ENCODE measurements around the gene CDC42EP1.
"Not testable (repeated sequence)": the region's sequence is repeated elsewhere in the genome, so short reads cannot be mapped to it uniquely, and the experiment has no call there.

The CDC42EP1 gene

DNA sequence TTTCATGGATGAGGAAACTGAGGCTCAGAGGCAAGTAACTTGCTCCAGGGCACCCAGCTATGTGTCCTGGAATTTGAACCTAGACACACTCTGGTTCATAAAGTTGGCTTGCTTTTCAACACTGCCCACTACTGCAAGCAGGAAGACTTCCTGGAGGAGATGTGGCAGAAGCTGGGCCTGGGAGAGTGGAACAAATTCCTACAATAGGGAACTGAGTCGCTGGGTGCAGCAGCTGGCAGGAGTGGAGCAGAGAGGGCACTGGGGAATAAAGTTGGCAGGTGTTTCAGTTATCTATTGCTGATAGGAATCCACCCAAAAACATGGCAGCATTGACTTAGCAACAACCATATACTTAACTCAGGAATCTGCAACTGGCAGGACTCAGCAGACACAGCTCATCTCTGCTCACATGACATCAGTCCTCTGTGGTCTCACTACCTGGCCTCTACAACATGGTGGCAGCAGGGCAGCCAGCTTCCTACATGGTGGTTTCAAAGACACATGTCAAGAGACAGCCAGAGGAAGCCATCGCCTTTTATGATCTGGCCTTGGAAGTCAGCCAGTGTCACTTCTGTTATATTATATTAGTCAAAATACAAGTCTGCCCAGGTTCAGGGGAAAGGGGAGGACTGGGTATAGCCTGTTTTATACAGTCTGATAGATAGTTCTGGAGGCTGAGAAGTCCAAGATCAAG, 30.5 kb upstream of the CDC42EP1 start:
- Histone ChIP-seq H3K9me3 (no peaks in the 10 kb centered on the region), H3K4me3 (no peak overlapping the region), H3K36me3 (no peaks in the 10 kb centered on the region), H3K27me3 (peaks cover 0 to 7% of the 10 kb centered on the region in 2 donors), H3K4me1 (peaks cover 0 to 8% (median 4%) of the 10 kb centered on the region in 4 donors), H3K27ac (no peak overlapping the region)
- TF ChIP-seq, protein P1, sequence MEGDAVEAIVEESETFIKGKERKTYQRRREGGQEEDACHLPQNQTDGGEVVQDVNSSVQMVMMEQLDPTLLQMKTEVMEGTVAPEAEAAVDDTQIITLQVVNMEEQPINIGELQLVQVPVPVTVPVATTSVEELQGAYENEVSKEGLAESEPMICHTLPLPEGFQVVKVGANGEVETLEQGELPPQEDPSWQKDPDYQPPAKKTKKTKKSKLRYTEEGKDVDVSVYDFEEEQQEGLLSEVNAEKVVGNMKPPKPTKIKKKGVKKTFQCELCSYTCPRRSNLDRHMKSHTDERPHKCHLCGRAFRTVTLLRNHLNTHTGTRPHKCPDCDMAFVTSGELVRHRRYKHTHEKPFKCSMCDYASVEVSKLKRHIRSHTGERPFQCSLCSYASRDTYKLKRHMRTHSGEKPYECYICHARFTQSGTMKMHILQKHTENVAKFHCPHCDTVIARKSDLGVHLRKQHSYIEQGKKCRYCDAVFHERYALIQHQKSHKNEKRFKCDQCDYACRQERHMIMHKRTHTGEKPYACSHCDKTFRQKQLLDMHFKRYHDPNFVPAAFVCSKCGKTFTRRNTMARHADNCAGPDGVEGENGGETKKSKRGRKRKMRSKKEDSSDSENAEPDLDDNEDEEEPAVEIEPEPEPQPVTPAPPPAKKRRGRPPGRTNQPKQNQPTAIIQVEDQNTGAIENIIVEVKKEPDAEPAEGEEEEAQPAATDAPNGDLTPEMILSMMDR (IDR thresholded peaks at IDR 0.05), result no peak
- DNase-seq, result no peak
- intact Hi-C loops (cut with DNase I; ENCODE audit: low total_unique reads), result no loop called here

DNA sequence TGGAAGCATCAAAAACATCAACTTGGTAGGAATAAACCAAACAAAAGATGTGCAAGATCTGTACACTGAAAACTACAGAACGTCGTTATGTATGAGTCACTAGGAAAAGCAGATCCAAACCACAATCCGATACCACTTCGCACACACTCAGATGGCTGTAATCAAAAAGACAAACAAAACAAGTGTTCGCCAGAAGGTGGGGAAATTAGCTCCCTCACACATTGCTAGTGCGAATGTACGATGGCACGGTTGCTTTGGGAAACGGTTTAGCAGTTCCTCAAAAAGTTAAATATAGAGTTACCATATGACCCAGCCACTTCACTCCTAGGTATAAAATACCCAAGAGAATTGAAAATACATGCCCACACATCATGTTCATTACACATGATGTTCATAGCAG, 26.3 kb upstream of the CDC42EP1 start:
- intact Hi-C loops (cut with DNase I; ENCODE audit: low total_unique reads), result no loop called here
- Histone ChIP-seq H3K27me3 (no peaks in the 10 kb centered on the region), H3K4me3 (no peak overlapping the region), H3K4me1 (peaks cover 0 to 6% (median under 1%) of the 10 kb centered on the region in 4 donors), H3K27ac (no peak overlapping the region), H3K36me3 (no peaks in the 10 kb centered on the region), H3K9me3 (no peaks in the 10 kb centered on the region)
- DNase-seq, result no peak
- TF ChIP-seq, protein P1 (IDR thresholded peaks at IDR 0.05), result no peak

DNA sequence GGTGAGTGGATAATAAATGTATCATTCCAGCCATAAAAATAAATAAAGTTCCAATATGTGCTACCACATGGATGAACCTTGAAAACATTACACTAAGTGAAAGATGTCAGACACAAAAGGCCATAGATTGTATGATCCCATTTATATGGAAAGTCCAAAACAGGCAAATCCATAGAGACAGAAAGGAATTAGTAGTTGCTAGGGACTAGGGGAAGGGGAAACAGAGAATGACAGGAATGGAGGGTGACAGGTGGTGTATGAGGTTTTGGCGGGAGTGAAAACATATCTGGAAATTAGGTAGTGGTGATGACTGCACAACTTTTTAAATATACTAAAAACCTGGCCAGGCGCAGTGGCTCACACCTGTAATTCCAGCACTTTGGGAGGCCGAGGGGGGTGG, 25.8 kb upstream of the CDC42EP1 start:
- peaks cover 0 to 10% (median 2%) of the 10 kb centered on the region in 4 donors for H3K4me1 ChIP-seq
- no peak overlapping the region for H3K27ac ChIP-seq
- H3K9me3 ChIP-seq, result no peaks in the 10 kb centered on the region
- intact Hi-C loops (cut with DNase I; ENCODE audit: low total_unique reads), result no loop called here
- no peak for DNase-seq
- H3K4me3 ChIP-seq, result no peak overlapping the region
- no peaks in the 10 kb centered on the region for H3K36me3 ChIP-seq
- H3K27me3 ChIP-seq, result no peaks in the 10 kb centered on the region
- TF ChIP-seq, protein P1 (IDR thresholded peaks at IDR 0.05), result no peak

DNA sequence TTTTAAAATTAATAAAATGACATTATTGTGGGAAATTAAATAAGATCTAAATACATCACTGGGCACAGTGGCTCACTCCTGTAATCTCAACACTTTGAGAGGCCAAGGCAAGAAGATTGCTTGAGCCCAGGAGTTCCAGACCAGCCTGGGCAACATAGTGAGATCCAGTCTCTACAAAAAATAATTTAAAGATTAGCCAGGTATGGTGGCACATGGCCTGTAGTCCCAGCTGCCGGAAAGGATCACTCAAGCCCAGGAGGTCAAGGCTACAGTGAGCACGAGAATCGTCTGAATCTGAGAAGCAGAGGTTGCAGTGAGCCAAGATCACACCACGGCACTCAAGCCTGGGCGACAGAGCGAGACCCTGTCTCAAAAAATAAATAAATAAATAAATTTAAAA, 25.1 kb upstream of the CDC42EP1 start:
- intact Hi-C loops (cut with DNase I; ENCODE audit: low total_unique reads), result no loop called here
- Histone ChIP-seq H3K4me1 (peaks cover 0 to 10% (median 2%) of the 10 kb centered on the region in 4 donors), H3K27ac (no peak overlapping the region), H3K36me3 (no peaks in the 10 kb centered on the region), H3K4me3 (no peak overlapping the region), H3K27me3 (no peaks in the 10 kb centered on the region), H3K9me3 (no peaks in the 10 kb centered on the region)
- DNase-seq, result no peak
- TF ChIP-seq, protein P1 (IDR thresholded peaks at IDR 0.05), result no peak

DNA sequence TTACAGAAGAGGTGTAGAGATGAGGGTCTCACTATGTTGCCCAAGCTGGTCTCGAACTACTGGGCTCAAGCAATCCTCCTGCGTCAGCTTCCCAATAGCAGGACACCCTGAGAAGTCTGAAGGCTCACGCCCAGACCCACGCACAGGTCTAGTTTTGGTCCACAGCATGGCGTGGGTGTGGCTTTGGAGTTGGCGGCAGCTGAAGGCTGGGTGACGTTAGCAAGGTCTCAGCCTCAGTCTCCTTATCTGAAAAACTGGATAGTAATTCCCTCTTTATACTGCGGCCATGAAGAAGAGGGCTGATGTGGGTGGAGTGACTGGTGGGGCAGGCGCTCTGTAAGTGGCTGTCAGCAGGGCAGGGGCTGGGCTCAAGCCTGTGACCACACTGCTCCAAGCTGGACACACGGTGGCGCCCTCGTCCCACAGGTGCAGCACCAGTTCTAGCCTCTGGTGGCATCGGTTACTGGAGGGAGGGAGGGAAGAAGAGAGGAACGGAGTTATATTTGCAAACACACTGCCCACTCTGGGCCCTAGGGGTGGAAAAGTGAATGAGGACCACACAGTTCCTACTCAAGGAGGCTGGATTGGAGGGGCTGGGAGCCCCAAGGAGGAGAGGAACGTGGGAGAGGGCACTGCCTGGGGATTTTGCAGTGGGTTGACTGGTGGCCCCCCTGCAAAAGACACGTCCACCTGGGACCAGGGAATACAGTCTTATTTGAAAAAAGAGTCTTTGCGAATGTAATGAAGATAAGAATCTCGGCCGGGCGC, 21.5 kb upstream of the CDC42EP1 start:
- no peaks in the 10 kb centered on the region for H3K36me3 ChIP-seq
- peak; percentile 91 to 96 for DNase-seq
- H3K4me1 ChIP-seq, result peaks cover 0 to 23% (median 2%) of the 10 kb centered on the region in 4 donors
- TF ChIP-seq, protein P1 (IDR thresholded peaks at IDR 0.05), result peak; percentile 93 to 100
- no peak overlapping the region for H3K27ac ChIP-seq
- intact Hi-C loops (cut with DNase I; ENCODE audit: low total_unique reads), result loop anchor here (2.0 kb wide), 2 partner anchors 28 to 54 kb away; no protein-coding TSS in a partner anchor
- no peaks in the 10 kb centered on the region for H3K27me3 ChIP-seq
- H3K9me3 ChIP-seq, result no peaks in the 10 kb centered on the region
- no peak overlapping the region for H3K4me3 ChIP-seq

DNA sequence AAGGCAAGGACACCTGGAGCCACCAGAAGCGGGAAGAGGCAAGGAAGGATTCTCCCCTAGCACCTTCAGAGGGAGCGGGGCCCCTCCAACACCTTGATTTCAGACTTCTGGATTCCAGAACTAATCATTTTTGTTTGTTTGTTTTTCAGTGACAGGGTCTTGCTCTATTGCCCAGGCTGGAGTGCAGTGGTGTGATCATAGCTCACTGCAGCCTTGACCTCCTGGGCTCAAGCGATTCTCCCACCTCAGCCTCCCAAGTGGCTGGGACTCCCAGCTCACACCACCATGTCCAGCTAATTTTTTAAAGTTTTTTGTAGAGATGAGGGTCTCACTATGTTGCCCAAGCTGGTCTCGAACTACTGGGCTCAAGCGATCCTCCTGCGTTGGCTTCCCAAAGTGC, 20.5 kb upstream of the CDC42EP1 start:
- intact Hi-C loops (cut with DNase I; ENCODE audit: low total_unique reads), result loop anchor here (2.0 kb wide), 2 partner anchors 27 to 53 kb away; no protein-coding TSS in a partner anchor

DNA sequence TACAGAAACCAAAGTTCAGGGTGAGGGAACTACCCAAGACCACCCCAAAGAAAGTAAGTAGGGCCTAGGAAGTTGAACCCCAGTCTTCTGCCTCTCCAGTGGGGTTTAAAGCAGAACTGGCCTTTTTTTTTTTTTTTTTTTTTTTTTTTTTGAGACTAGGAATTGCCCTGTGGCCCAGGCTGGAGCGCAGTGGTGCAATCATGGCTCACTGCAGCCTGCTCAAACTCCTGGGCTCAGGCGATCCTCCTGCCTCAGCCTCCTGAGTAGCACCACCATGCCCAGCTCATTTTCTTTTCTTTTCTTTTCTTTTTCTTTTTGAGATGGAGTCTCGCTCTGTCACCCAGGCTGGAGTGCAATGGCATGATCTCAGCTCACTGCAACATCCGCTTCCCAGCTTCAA, 17.9 kb upstream of the CDC42EP1 start:
- not testable (repeated sequence) for H3K27ac ChIP-seq, H3K27me3 ChIP-seq

More for the DNA sequence above, 20.5 kb upstream of the CDC42EP1 start:
- not testable (repeated sequence) for DNase-seq, H3K27ac ChIP-seq, H3K36me3 ChIP-seq, H3K9me3 ChIP-seq, H3K27me3 ChIP-seq, H3K4me3 ChIP-seq
- H3K4me1 ChIP-seq, result peaks cover 0 to 23% (median 3%) of the 10 kb centered on the region in 4 donors

More for the DNA sequence above, 17.9 kb upstream of the CDC42EP1 start:
- DNase-seq; H3K9me3 ChIP-seq; H3K4me3 ChIP-seq; intact Hi-C loops (cut with DNase I; ENCODE audit: low total_unique reads); H3K36me3 ChIP-seq: not testable (repeated sequence)
- H3K4me1 ChIP-seq, result peaks cover 0 to 48% (median 29%) of the 10 kb centered on the region in 4 donors

All from tibial artery (tissue), 4 donors.